Motor neuron (in vitro differentiated cells): ENCODE measurements around the gene CD82. TPM values are rescaled to one million over a fixed set of nuclear protein-coding genes. Genes with fewer than 3 reads are reported as not detected.

ENCODE experiments used
- ATAC-seq, 8 experiments: fragments of 200-7000 bp; cut with Tn5 transposase; replicated peaks in 6 of 8; 2 replicates each; pipeline ENCODE4 v1.8.0; 2021; ENCODE audit warnings: mild to moderate bottlenecking in 8 of 8, moderate library complexity in 8 of 8
- H3K27ac ChIP-seq, 2 donors: fragments of 250-450 bp; sonication (Bioruptor Pico); 2 replicates each; pipeline ENCODE4 v1.9.0; 2021; ENCODE audit warnings: antibody characterized with exemption in 2 of 2, mild to moderate bottlenecking in 2 of 2, moderate library complexity in 1 of 2
- H3K4me1 ChIP-seq, 2 donors: fragments of 250-450 bp; sonication (Bioruptor Pico); replicated peaks in 1 of 2; 2 replicates each; pipeline ENCODE4 v1.6.1; 2021; ENCODE audit warnings: antibody characterized with exemption in 2 of 2, mild to moderate bottlenecking in 2 of 2, moderate library complexity in 1 of 2
- H3K4me3 ChIP-seq, 5 donors: fragments of 250-450 bp; sonication (Bioruptor Pico); 2 replicates each; pipeline ENCODE4 v1.9.0; 2021; ENCODE audit warnings: antibody characterized with exemption in 5 of 5, mild to moderate bottlenecking in 5 of 5, moderate library complexity in 4 of 5
- WGBS, 10 experiments: fragments of 450-650 bp; shearing (Covaris generic); methylation state at CpG; one replicate each; pipeline ENCODE4 v1.0.0; 2022; 5-methylcytosine and 5-hydroxymethylcytosine counted together
- in situ Hi-C, 9 experiments: fragments of 400-800 bp; cut with MboI; loops; one replicate each; pipeline ENCODE4 v1.15.0; 2021; ENCODE audit warnings: low sequenced_read_pairs in 9 of 9, low pct_unique_long_range_greater_than_20kb in 2 of 9; ENCODE audit not compliant: unreplicated experiment in 9 of 9
- total RNA-seq, 8 experiments: library from RNA; unstranded; fragments of 300-600 nt; gene quantifications; 2 replicates each; pipeline versions ENCODE4 v1.2.3 to v1.2.4, GENCODE V29; 2022

Gene CD82
- total RNA-seq, 8 experiments from 2014 or later: 1.3 to 58.4 (median 4.1) TPM

GRCh38 chr11:44565953-44566949 is 788 bp downstream of the CD82 start:
- peaks cover 5 to 15% of the 10 kb centered on the region in 2 donors for H3K4me1 ChIP-seq
- in situ Hi-C loops: no loop called here
- peak overlapping the region; percentile 32 to 42 (median 36) for H3K4me3 ChIP-seq
- no peak overlapping the region for H3K27ac ChIP-seq
- 22 to 100% (median 56%) methylated on average over 1 to 15 of the region's 17 CpGs; no CpG with 5 or more reads in 1 of the 10 experiments for WGBS, 10 experiments
- no peak for ATAC-seq

GRCh38 chr11:44566952-44567875 is 1.8 kb downstream of the CD82 start:
- H3K27ac ChIP-seq: no peak overlapping the region
- WGBS, 10 experiments: 73 to 100% (median 85%) methylated on average over 1 to 9 of the region's 11 CpGs; no CpG with 5 or more reads in 2 of the 10 experiments
- peaks cover 5 to 15% of the 10 kb centered on the region in 2 donors for H3K4me1 ChIP-seq
- no peak overlapping the region for H3K4me3 ChIP-seq
- ATAC-seq: no peak
- in situ Hi-C loops: no loop called here

- H3K4me1 ChIP-seq: peaks cover 5 to 15% of the 10 kb centered on the region in 2 donors
- WGBS, 10 experiments: 71 to 100% (median 83%) methylated on average over 1 to 4 of the region's 4 CpGs; no CpG with 5 or more reads in 2 of the 10 experiments
- in situ Hi-C loops: no loop called here
- H3K27ac ChIP-seq: no peak overlapping the region
- no peak for ATAC-seq
- H3K4me3 ChIP-seq: no peak overlapping the region
These were observed 2.4 kb downstream of the CD82 start for GRCh38 chr11:44567876-44568256.

DNA sequence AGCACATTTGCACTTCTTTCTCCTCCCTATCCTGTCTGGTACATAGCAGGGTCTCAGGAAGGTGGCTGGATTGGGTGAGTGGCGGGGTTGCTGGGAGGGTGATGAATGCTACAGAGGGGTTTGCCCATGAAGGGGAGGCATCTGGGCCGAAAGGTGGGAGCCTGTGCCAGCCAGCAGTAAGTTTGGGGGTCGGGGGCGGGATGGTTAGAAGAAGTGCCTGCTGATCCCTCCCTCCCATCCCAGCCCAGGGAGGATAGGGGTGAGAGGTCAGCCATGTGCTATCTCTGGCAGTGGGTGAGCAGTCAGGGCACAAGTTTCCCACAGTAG is 2.8 kb downstream of the CD82 start:
- no peak overlapping the region for H3K27ac ChIP-seq
- WGBS, 10 experiments: 100% methylated on average over 1 of the region's 4 CpGs; no CpG with 5 or more reads in 8 of the 10 experiments
- peaks cover 5 to 15% of the 10 kb centered on the region in 2 donors for H3K4me1 ChIP-seq
- ATAC-seq: no peak
- no peak overlapping the region for H3K4me3 ChIP-seq
- in situ Hi-C loops: no loop called here

DNA sequence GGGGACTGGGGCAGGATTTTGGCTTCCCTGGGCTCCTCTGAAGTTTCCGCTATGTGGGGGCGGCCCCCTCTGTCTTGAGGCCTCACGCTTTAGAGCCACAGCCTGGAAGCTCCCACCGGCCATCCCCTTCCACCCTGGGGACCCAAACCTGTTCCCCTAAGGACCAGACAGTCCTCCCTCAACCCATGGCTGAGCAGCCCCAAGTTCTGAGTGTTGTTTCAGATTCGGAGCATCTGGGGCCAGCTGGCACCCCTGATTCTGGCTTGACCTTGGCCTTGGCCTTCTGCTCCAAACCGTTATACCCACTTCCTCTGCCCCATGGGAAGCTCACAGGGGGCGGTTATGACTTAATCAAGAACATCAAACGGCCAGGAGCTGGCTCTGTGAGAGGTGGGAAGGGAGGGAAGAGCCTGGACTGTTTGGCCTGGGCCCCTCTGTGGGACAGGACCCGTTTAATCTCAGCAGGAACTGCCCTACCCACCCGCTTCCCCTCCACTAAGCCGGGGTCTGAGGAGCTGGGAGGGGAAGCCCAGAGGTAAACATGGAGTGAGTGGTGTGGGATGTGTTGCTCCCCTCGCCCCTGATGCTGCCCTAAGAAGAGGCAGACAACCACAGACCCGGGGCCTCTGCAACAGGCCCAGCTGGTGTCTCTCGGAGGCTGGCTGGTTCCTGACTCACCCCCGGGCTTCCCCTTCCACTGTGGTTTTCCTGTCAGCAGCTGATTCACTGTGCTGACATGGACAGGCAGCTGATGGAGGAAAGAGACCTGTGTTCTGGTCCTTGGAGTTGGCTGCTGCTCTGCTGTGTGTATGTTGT is 3.4 kb downstream of the CD82 start:
- in situ Hi-C loops: no loop called here
- no peak overlapping the region for H3K4me3 ChIP-seq
- H3K4me1 ChIP-seq: peaks cover 5 to 15% of the 10 kb centered on the region in 2 donors
- ATAC-seq: peak in 5 of 8 experiments; percentile 5 to 27 (median 6)
- peak overlapping the region in 1 of 2 donors; percentile 23 for H3K27ac ChIP-seq
- WGBS, 10 experiments: 40 to 90% (median 60%) methylated on average over 1 to 9 of the region's 15 CpGs; no CpG with 5 or more reads in 5 of the 10 experiments

- Histone ChIP-seq H3K4me3 (no peak overlapping the region), H3K4me1 (peaks cover 0 to 9% of the 10 kb centered on the region in 2 donors), H3K27ac (no peak overlapping the region)
- WGBS, 10 experiments: 80 to 100% (median 92%) methylated on average over 1 to 6 of the region's 10 CpGs; no CpG with 5 or more reads in 4 of the 10 experiments
- ATAC-seq: no peak
- in situ Hi-C loops: no loop called here
These were observed 5.1 kb downstream of the CD82 start for GRCh38 chr11:44570411-44571155.

GRCh38 chr11:44571871-44572270 is 6.4 kb downstream of the CD82 start:
- in situ Hi-C loops: no loop called here
- ATAC-seq: no peak
- 17 to 100% (median 63%) methylated on average over 1 to 2 of the region's 2 CpGs; no CpG with 5 or more reads in 1 of the 10 experiments for WGBS, 10 experiments
- Histone ChIP-seq H3K4me1 (peaks cover 0 to 3% of the 10 kb centered on the region in 2 donors), H3K4me3 (no peak overlapping the region), H3K27ac (no peak overlapping the region)

- no peak for ATAC-seq
- 57 to 95% (median 80%) methylated on average over 1 to 7 of the region's 7 CpGs; no CpG with 5 or more reads in 3 of the 10 experiments for WGBS, 10 experiments
- in situ Hi-C loops: no loop called here
- Histone ChIP-seq H3K27ac (no peak overlapping the region), H3K4me1 (peaks cover 0 to 3% of the 10 kb centered on the region in 2 donors), H3K4me3 (no peak overlapping the region)
These were observed 7.0 kb downstream of the CD82 start for GRCh38 chr11:44572436-44572835.

- WGBS, 10 experiments: 80 to 100% (median 95%) methylated on average over 1 to 12 of the region's 16 CpGs; no CpG with 5 or more reads in 3 of the 10 experiments
- Histone ChIP-seq H3K4me3 (no peak overlapping the region), H3K4me1 (peaks cover 0 to 3% of the 10 kb centered on the region in 2 donors), H3K27ac (no peak overlapping the region)
- ATAC-seq: no peak
- in situ Hi-C loops: no loop called here
These were observed 7.4 kb downstream of the CD82 start for GRCh38 chr11:44572884-44573283.

DNA sequence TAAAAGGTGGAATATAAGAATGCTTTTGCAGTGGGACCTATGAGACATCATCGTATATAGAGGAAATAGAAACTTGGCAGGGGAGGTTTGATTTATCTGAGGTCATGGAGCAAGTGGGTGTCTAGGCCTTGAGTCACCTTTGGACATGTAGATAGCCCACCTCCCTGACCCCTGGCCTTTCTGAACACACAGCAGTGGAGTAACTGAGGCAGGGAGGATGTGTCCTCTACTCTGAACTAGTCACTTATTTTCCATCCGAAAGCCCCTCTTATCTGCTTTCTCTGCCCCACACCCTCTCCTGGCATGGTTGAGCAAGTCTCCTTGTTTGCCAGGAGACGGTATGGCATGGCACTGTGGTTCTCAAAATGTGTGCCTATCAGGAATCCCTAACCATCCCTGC is 7.9 kb downstream of the CD82 start:
- Histone ChIP-seq H3K4me1 (peaks cover 0 to 3% of the 10 kb centered on the region in 2 donors), H3K27ac (no peak overlapping the region), H3K4me3 (no peak overlapping the region)
- 67 to 100% (median 100%) methylated on average over 1 to 2 of the region's 3 CpGs; no CpG with 5 or more reads in 3 of the 10 experiments for WGBS, 10 experiments
- in situ Hi-C loops: no loop called here
- ATAC-seq: no peak

DNA sequence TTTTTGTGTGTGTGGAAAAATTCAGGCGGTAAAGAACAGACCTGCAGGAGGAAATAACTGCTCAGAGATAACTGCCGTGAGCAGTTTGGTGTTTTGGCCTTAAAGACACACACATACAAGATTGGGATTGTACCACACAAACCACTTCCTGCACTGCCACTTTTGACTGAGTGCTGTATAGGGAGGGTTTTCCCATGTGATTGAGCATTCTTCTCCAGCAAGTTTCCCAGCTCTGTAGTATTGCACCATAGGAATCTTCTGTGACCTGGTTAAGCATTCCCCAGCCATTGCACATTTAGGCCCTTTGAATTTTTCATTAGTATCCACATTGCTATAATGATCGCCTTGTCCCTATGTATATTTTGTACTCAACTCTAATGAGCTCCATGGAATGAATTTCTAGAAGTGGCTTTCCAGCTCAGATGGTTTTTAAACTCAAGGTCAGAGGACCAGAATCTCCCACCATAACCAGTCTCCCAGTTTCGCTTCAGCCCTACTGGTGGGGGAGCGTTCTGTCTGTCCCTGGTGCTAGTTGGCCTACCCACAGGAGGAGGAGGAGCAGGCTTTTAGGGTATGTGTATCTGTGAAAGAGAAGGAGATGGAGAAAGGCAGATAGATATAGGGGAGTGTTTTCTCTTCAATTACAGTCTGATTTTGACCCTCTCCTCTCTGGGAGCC is 9.3 kb downstream of the CD82 start:
- Histone ChIP-seq H3K4me1 (peaks cover 0 to 8% of the 10 kb centered on the region in 2 donors), H3K4me3 (no peak overlapping the region), H3K27ac (no peak overlapping the region)
- peak in 2 of 8 experiments; percentile 67 to 75 for ATAC-seq
- WGBS, 10 experiments: 33 to 85% (median 79%) methylated on average over 1 to 5 of the region's 5 CpGs; no CpG with 5 or more reads in 1 of the 10 experiments
- in situ Hi-C loops: loop anchor here in 1 of 9 experiments (25.0 kb wide), 1 partner anchor 738 kb away; no protein-coding TSS in a partner anchor
